Renal pelvis (tissue), 12 donors: Measurements from ENCODE around the gene CRX. TPM values are rescaled to one million over a fixed set of nuclear protein-coding genes. Genes with fewer than 3 reads are reported as not detected.
"Not testable (repeated sequence)": the region's sequence is repeated elsewhere in the genome, so short reads cannot be mapped to it uniquely, and the experiment has no call there.

Experiments
- DNase-seq: peaks from one replicate; pipeline ENCODE4 v3.0.0-alpha.2; 2013
- long read RNA-seq, 16 experiments: transcript quantifications; one replicate each; lab custom pipeline, GENCODE V29; 2026
- polyA plus RNA-seq, 3 donors: library from polyadenylated mRNA; unstranded; fragments of 120-200 nt; gene quantifications; one replicate each; pipeline ENCODE4 v1.2.1, GENCODE V29; 2013; ENCODE audit not compliant: insufficient read length in 3 of 3

The CRX gene
- under 1 TPM; 0.01 to 0.14 (median 0.06) TPM for polyA plus RNA-seq
- long read RNA-seq, donor 1, result 0 reads
- long read RNA-seq, donor 2, result 0 reads
- long read RNA-seq, donor 3, result 0 reads
- long read RNA-seq, donor 4, result 0 reads
- long read RNA-seq, donor 5, result 0 reads
- long read RNA-seq, donor 6, result 0 reads
- long read RNA-seq, donor 7, result 0 reads
- long read RNA-seq, donor 8, result 0 reads
- long read RNA-seq, donor 9, result 0 reads
- long read RNA-seq, donor 10, result 0 reads
- long read RNA-seq, donor 11, partial matches to known transcripts, result 0 of 1 reads
- long read RNA-seq, donor 11, other reads (novel, unspliced or antisense), result 0 of 1 reads
- long read RNA-seq, donor 12, result 0 reads
- long read RNA-seq, donor 13, result 0 reads
- long read RNA-seq, donor 14, result 0 reads
- long read RNA-seq, donor 15, result 0 reads
- long read RNA-seq, donor 16, result 0 reads

DNA sequence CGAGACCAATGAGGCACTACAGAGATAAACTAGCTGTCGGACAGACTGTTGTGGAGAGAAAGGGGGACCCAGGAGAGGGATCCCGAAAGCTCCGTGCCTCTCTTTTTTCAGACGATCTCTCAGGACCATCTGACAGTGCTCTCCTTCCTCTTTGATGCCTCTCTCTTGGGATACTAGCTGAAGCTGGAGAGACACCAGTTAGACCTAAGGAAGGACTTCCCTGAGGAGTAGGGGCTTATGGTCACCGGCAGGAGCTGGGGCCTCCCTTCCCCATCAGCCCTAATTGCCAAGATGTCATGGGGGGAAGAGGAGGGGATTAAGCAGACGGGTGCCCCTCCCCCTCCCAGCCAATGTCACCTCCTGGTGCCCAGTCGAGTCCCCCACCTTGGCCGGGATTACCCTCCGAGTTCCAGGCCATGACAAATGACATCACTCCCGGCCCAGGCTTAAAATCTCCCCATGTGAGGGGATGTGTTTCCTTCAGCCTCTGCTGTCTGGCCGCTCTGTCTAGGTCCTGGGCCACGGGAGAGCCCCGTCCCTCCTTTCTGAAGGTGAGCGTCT, at the start of gene CRX:
Gene CRX (plus strand): TSS at position 478 of the 561 bp plus-strand sequence. CDS start 12,507 bp downstream, outside the sequence.
- no peak for DNase-seq

DNA sequence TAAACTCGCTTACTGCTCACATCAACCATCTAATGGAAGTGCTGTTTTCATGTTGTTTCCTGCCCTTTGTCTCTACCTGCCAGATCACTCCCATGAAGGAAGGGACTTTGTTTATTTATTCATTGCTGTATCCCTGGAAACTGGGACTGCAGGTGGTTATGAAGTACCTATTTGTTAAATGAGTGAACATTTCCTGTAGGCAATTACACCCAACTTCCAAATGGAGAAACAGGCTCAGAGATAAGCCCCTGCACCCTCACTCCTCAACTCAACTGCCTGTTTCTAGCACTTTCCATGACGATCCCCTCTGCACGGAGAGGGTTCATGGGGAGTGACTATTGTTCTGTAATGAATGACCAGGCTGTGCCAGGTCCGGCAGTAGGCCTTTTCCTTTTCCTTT, 45.2 kb upstream of the CRX start:
- no peak for DNase-seq

DNA sequence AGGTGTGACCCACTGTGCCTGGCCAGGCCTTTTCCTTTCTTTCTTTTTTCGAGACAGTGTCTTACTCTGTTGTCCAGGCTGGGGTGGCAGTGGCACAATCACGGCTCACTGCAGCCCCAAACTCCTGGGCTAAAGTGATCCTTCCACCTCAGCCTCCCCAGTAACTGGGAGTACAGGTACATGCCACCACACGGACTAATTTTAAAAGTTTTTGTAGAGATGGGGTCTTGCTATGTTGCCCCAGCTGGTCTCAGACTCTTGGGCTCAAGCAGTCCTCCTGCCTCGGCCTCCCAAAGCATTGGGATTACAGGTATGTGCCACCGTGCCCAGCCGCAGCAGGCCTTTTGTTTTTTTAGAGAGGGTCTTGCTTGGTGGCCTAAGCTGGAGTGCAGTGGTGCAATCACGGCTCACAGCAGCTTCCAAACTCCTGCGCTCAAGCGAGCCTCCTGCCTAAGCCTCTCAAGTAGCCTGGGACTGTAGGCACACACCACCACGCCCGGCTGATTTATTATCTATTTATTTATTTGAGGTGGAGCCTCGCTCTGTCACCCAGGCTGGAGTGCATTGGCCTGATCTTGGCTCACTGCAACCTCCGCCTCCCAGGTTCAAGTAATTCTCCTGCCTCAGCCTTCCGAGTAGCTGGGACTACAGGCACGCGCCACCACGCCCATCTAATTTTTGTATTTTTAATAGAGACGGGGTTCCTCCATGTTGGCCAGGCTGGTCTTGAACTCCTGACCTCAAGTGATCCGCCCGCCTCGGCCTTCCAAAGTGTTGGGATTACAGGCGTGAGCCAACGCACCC, 44.3 kb upstream of the CRX start:
- DNase-seq, result not testable (repeated sequence)

DNA sequence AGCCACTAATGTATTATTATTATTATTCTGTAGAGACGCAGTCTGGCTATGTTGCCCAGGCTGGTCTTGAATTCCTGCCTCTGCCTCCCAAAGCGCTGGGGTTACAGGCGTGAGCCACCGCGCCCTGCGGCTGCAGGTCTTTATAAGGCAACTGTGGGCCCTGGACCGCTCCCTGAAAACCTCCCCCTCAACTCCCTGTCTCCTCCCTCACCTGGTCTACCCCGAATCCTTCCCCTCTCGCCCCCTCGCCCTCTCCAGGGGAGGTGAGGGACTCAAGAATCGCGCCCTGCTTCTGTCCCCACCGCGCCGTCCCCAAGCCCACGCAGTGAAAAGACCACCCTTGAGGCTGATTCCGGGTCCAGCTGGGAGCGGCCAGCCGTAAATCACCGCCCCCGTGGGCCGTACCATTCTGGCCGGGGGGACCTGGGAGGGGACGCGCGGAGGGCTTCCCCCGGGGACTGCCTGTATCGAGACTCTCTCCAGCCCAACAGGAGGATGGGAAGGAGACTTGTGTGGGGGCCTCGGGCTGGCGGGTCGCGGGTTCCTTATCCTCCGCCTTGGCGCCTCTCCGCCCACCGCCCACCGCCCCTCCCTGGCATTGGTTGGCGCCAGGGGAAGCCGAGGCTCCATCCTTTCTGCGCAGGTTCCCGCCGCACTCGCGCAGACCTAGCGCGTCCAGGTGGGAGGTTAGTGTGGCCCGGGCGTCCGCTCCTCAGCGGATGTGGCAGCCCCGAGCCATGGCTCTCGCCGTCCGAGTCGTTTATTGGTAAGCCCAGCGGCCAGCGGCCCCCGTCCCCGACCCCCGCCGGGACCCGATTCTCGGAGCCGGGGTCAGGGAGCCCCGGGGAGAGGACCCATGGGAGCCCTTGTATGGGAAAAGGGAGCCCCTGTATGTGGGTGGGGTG, 43.4 kb upstream of the CRX start, which contains the start of gene SELENOW:
Gene SELENOW (plus strand): TSS at position 655 of the 905 bp plus-strand sequence. CDS start 83 bp downstream, at position 738.
- DNase-seq, result peak; percentile 78

DNA sequence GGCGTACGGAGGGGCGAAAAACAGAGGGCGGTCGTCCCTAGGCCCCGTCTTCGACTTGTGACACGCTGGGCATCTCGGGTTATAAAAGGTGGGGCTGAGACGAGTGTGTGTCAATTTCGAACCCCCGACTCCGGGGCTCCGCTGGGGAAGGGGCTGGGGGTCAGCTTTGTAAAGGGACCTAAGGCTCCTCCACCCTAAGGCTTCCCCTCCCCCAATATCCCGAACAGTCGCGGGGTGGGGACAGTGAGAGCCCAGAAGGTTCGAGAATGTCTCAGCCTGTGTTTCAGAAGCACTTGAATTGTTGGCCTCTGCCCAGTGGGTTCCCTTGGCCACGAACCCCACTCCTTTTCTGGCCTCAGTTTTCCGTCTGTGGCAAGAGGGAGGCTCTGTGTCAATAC, 42.8 kb upstream of the CRX start:
- no peak for DNase-seq

DNA sequence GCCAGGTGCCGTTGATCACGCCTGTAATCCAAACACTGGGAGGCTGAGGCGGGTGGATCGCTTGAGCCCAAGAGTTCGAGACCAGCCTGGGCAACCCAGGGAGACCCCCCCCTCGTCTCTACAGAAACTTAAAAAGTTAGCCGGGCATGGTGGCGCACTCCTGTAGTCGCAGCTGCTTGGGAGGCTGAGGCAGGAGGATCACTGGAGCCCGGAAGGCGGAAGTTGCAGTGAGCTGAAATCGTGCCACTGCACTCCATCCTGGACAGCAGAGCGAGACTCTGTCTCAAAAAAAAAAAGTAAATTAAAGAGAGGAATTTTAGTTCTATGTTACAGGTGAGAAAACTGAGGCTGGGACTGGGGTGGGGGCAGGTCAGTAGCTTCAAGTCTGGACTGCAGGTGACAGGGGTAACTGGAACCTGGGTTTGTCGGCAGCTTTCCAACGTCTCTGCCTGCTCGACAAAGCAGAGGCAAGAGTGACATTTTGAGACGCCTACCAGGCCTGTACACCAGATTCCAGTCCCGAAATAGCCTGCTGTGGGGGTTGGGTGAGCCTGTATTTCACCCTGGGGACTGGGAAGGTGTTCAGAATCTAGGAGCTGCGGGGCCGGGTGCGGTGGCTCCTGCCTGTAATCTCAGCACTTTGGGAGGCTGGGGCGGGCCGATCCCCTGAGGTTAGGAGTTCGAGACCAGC, 42.1 kb upstream of the CRX start:
- no peak for DNase-seq

DNA sequence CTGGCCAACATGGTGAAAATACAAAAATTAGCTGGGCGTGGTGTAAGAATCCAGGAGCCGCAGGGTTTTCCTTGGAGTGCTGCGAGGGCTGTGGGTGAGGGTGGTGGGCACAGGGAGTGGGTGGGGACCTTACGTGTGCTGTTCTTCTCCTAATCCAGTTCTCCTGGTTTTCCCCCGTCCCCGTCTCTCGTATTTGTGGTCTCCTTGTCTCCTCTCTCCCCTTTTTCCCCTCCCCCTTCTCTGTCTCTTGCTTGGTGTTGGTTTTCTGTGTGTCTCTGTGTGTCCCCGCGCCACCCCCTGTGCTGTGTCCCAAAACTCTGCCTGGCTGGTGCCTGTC, 41.6 kb upstream of the CRX start:
- no peak for DNase-seq

DNA sequence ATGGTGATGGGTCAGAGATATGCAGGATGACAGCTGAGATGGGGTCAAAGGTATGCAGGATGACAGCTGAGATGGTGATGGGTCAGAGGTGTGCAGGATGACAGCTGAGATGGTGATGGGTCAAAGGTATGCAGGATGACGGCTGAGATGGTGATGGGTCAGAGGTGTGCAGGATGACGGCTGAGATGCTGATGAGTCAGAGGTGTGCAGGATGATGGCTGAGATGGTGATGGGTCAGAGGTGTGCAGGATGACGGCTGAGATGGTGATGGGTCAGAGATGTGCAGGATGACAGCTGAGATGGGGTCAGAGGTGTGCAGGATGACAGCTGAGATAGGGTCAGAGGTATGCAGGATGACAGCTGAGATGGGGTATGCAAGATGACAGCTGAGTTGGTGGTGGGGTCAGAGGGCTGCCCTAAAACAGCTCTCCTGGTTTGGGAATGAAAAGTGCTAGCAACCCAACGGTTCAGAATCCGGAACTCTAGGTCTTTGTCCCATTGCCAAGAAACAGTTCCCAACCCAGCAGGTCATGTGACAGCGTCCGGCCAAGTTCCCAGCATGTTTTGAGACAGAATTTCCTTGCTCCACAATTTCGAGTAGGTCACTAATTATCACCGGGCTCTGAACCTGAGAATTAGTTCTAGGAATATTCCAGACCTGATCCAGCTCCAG, 40.0 kb upstream of the CRX start:
- no peak for DNase-seq

DNA sequence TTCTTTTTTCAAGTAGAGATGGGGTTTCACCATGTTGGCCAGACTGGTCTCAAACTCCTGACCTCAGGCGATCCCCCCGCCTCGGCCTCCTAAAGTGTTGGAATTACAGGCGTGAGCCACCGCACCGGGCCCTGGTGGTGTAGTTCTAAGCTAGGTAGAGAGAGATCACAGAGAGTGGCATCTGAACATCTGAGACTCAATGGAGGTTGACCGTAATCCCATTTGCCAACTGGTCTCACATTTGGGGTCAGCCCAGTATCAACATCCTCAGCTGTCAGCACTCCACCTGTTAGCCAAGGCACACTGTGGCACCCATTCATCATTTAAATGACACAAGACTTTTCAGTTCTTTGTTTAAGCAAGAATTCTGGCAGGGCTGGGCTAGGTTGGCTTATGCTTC, 35.2 kb upstream of the CRX start:
- no peak for DNase-seq

DNA sequence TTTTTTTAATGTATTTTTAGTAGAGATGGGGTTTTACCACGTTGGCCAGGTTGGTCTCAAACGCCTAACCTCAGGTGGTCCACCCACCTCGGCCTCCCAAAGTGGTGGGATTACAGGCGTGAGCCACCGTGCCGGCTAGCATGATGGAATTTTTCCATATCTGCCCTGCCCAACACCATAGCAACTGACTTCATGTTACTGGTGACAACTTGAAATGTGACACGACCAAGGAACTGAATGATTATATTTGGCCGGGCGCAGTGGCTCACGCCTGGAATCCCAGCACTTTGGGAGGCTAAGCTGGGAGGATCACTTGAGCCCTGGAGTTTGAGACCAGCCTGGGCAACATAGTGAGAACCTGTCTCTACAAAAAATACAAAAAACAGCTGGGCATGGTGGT, 34.4 kb upstream of the CRX start:
- not testable (repeated sequence) for DNase-seq

DNA sequence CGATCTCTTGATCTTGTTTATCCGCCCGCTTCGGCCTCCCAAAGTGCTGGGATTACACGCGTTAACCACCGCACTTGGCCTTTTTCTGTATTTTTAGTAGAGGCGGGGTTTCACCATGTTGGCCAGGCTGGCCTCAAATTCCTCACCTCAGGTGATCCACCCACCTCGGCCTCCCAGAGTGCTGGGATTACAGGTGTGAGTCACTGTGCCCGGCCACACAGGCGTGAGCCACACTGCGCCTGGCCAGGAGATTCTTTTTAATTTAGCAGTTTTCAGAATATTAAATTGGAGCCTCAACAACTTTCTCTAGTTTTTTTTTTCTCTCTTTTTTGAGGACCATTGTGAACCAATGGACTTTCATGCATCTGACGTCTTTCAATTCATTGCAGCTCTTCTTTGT, 31.9 kb upstream of the CRX start:
- DNase-seq, result not testable (repeated sequence)

DNA sequence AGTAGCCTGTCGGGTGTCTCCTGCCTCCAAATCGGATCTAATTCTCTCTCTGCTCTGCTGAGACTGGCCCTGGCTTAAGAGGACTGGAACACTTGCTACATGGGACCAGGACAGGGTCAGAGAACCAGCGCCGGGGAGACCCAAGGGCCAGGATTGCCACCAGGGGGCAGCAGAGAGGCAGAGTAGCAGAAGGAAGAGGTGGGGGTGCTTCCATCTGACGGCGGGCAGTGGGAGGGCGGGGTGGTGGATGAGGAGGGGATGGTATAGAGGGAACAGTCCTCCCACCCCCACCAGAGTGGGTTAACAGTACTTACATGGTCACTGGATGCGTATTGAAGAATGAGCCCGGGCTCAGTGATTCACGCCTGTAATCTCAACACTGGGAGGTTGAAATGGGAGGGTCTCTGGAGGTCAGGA, 31.3 kb upstream of the CRX start:
- peak; percentile 54 for DNase-seq

DNA sequence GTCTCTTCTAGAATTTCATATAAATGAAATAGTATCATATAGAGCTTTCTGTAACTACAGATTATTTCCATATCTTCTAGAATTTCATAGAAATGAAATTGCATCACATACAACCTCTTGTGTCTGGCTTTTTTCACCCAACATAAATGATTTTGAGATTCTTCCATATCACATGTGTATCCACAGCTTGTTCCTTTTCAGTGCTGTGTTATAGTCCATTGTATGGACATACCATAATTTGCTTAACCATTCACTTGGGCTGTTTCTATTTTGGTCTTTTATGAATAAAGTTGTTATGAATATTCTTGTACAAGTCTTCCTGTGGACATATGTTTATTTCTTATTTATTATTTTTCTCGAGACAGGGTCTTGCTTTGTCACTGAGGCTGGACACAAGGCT, 29.1 kb upstream of the CRX start:
- no peak for DNase-seq

DNA sequence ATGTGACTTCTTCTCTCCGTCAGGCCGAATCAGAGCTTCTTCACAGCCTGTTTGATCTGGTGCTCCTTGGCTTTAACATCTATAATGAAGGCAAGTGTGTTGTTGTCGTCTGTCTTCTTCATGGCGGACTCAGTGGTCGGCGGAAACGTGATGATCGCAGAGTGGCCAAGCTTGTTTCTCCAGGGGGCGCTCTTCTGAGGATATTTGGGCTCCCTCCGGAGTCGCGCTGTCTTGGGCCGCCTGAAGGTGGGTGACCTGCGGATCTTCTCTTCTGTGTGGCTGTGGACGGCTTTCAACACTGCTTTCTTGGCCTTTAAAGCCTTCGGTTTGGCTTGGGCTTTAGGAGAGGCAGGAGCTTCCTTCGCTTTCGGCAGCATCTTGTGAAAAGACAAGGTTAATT, 27.2 kb upstream of the CRX start:
- DNase-seq, result no peak

DNA sequence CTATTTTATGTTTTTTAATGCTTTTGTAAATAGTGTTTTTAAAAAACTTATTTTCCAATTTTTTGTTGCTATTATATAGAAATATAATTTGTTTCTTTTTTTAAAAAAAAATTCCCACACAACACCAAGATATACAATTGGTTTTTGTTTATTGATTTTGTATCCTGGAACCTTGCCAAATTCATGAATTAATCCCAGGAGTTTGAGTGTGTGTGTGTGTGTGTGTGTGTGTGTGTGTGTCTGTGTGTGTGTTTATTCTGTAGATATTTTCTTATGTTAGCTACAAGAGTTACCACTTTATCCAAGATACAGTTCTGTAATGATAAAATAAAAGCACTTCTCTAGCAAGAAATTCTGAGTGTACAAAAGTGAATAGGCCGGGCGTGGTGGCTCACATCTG, 25.0 kb upstream of the CRX start:
- no peak for DNase-seq

DNA sequence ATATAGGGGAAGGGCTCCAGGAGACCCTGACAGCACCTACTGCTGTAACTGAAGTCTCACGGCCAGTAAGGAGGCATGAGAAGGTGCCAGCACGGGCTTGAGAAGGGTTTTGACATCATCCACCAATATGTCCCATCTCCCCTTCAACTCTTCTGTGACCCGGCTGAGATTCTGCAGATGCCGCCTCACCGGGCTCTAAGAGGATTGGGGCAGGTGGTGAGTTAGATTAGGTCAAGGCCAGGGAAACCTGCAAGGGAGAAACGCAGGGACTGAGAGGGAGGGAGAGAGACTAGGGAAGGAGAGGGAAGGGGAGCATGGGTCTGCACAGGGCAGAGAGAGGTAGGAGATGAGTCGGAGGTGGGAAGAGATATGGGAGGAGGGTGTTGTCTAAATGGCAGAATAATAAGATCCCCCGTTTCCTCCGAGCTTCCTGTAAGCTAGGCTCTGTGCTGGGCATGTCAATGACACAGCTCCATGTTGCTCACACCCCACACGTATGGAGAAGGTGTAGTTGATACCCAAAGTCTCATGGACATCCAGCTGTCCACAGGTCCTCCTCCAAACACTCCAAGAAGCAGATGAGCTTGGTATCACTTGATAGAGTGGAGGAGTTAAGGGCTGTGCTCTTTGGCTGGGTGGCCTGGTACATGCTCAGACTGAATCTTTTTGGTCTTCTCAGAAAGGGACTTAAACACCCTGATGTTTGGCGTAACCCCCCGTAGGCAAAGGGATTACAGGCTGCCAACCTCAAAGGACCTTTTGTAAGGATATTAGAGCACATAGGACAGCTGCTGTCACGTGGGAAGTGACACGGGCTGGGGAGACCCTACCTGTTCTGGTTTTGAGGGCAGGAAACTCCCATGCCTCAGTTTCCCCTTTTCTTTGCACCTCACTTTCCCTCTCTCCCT, 23.5 kb upstream of the CRX start:
- DNase-seq, result no peak

DNA sequence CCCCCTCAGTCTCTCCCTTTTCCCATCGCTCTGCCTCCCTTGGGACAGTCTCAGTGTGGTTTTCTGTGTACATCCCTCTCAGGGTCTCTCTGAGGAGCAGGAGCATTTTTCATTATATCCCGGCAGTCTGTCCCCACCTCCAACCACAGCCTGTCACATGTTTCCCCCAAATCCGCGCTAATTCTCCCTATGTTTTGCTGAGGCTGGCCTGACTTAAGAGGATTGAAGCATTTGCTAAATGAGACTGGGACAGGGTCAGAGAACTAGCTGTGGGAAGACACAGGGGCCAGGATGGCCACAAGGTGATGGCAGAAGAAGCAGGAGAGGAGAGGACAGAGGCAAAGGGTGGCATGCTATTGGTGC, 22.9 kb upstream of the CRX start:
- DNase-seq, result no peak

DNA sequence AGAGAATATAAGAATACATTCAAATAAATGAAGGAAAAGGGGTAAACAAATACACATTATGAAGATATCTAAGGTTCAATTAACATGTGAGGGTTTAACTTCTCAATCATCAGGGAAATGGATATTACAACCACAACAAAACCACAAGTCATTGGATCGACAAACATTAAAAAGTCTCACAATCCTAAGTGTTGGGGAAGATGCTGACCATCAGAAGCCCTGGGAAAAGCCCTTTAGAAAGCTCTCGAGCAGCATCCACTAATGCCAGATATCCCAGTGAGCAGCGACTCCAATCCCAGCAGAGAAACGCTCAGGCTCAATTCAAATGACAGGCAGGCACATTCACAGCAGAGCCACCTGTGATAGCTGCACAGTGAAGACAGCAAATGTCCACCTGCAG, 20.5 kb upstream of the CRX start:
- no peak for DNase-seq

DNA sequence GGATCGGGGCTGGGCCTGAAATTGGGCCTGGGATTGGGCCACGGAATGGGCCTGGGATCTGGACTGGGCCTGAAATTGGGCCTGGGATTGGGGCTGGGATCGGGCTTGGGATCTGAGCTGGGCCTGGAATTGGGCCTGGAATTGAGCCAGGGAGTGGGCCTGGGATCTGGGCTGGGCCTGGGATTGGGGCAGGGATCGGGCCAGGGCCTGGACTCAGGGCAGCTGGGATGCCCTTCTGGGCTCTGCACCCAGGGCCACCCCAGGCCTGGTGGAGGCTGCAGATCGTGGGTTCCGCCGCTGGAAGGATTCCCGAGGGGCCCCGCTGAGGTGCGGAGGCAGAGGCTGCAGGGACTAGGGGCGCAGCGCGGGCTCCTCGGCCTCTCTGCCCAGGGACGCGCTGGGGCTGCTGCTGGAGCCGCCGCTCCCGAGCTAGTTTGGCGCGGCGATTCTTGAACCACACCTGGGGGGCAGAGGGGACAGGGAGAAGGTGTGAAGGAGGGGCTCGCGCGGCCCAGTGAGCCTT, 19.2 kb upstream of the CRX start:
- DNase-seq, result no peak
